ENCODE data around the gene SSU72.
"Not testable (repeated sequence)": the region's sequence is repeated elsewhere in the genome, so short reads cannot be mapped to it uniquely, and the experiment has no call there.

The SSU72 gene

GRCh38 chr1:1535201-1536018 lies 39.3 kb downstream of the SSU72 start:
- Histone ChIP-seq H4K20me1 (ENCODE audit: insufficient read depth) (no peaks in the 10 kb centered on the region), H3K4me1 (ENCODE audit: low read depth, poor library complexity, severe bottlenecking) (no peaks in the 10 kb centered on the region), H2AFZ (ENCODE audit: low read depth) (no peak overlapping the region), H3K4me3 (IDR thresholded peaks at IDR 0.05; ENCODE audit: insufficient read depth, low read depth, low read length) (no peak overlapping the region), H3K36me3 (ENCODE audit: insufficient read depth) (no peaks in the 10 kb centered on the region), H3K4me2 (no peak overlapping the region), H3K27me3 (ENCODE audit: insufficient read depth, low read depth) (no peaks in the 10 kb centered on the region), H3K9ac (no peak overlapping the region), H3K79me2 (ENCODE audit: insufficient read depth, low read depth) (no peaks in the 10 kb centered on the region), H3K27ac (no peak overlapping the region)
- TF ChIP-seq, protein P1, sequence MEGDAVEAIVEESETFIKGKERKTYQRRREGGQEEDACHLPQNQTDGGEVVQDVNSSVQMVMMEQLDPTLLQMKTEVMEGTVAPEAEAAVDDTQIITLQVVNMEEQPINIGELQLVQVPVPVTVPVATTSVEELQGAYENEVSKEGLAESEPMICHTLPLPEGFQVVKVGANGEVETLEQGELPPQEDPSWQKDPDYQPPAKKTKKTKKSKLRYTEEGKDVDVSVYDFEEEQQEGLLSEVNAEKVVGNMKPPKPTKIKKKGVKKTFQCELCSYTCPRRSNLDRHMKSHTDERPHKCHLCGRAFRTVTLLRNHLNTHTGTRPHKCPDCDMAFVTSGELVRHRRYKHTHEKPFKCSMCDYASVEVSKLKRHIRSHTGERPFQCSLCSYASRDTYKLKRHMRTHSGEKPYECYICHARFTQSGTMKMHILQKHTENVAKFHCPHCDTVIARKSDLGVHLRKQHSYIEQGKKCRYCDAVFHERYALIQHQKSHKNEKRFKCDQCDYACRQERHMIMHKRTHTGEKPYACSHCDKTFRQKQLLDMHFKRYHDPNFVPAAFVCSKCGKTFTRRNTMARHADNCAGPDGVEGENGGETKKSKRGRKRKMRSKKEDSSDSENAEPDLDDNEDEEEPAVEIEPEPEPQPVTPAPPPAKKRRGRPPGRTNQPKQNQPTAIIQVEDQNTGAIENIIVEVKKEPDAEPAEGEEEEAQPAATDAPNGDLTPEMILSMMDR (conservative IDR thresholded peaks at IDR 0.05; ENCODE audit: low read depth, low read length): no peak

DNA sequence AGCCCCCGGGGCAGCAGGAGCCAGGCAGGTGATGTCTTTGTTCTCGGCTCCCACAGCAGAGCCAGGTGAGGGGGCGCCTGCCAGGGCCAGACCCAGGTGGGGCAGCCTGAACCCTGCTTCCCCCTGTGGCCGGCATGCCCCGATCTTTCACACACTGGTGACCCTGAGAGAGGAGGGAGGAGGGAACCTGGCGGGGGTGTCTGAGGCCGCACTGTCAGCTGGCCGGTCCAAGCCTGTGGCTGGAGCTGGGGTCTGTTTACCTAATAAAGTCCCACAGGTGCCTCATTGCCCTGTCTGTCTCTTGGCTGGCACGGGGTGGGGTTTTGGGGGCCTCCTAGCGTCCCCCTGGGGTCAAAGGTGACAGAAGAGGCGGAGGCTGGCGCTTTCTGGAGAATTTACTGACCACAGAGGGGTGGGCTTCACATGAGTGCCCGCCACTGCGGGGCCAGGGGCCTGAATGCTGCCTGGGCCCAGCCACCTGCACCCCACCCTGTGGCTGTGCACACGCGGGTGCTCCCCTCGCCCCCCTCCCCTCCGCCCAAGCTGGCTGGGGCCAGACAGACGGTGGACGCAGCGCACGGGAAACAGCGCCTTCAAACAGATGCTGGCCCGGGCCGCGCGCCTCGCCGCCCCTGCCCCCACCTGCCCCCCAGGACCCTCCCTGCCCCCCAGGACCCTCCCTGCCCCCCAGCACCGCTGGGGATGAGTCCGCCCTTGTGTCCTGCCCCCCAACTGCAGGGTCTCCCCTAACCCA lies 40.1 kb downstream of the SSU72 start:
- no peaks in the 10 kb centered on the region for H3K27me3 ChIP-seq (ENCODE audit: insufficient read depth, low read depth)
- no peak overlapping the region for H3K4me3 ChIP-seq (IDR thresholded peaks at IDR 0.05; ENCODE audit: insufficient read depth, low read depth, low read length)
- H3K4me1 ChIP-seq (ENCODE audit: low read depth, poor library complexity, severe bottlenecking): no peaks in the 10 kb centered on the region
- TF ChIP-seq, protein P1 (conservative IDR thresholded peaks at IDR 0.05; ENCODE audit: low read depth, low read length): no peak
- no peak overlapping the region for H2AFZ ChIP-seq (ENCODE audit: low read depth)
- H3K4me2 ChIP-seq: no peak overlapping the region
- H4K20me1 ChIP-seq (ENCODE audit: insufficient read depth): no peaks in the 10 kb centered on the region
- H3K27ac ChIP-seq: no peak overlapping the region
- H3K79me2 ChIP-seq (ENCODE audit: insufficient read depth, low read depth): no peaks in the 10 kb centered on the region
- no peak overlapping the region for H3K9ac ChIP-seq
- H3K36me3 ChIP-seq (ENCODE audit: insufficient read depth): no peaks in the 10 kb centered on the region

DNA sequence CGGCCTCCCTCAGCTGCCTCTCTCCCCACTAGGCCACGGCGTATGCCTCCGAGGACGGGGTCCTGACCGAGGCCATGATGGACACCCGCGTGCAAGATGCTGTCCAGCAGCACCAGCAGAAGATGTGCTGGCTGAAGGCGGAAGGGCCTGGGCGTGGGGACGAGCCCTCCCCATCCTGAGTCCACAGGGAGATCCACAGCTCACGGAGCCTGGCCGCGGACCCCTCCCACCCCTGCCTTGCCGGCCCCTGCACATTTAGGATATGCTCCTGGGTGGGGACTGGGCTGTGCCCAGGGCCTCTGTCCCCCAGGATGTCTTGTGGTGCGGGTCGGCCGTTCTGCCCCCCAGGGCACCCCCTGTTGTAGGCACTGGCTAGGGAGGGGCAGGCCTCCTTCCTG lies 40.8 kb downstream of the SSU72 start:
- not testable (repeated sequence) for H3K9ac ChIP-seq; H4K20me1 ChIP-seq (ENCODE audit: insufficient read depth); H3K4me2 ChIP-seq; H3K27ac ChIP-seq; H2AFZ ChIP-seq (ENCODE audit: low read depth); H3K4me3 ChIP-seq (IDR thresholded peaks at IDR 0.05; ENCODE audit: insufficient read depth, low read depth, low read length); H3K4me1 ChIP-seq (ENCODE audit: low read depth, poor library complexity, severe bottlenecking); H3K79me2 ChIP-seq (ENCODE audit: insufficient read depth, low read depth); H3K27me3 ChIP-seq (ENCODE audit: insufficient read depth, low read depth); H3K36me3 ChIP-seq (ENCODE audit: insufficient read depth)

GRCh38 chr1:1533176-1533893 lies 41.3 kb downstream of the SSU72 start:
- not testable (repeated sequence) for H2AFZ ChIP-seq (ENCODE audit: low read depth); H3K4me3 ChIP-seq (IDR thresholded peaks at IDR 0.05; ENCODE audit: insufficient read depth, low read depth, low read length); H3K79me2 ChIP-seq (ENCODE audit: insufficient read depth, low read depth); H3K27ac ChIP-seq; H3K4me1 ChIP-seq (ENCODE audit: low read depth, poor library complexity, severe bottlenecking); H3K27me3 ChIP-seq (ENCODE audit: insufficient read depth, low read depth); H3K9ac ChIP-seq; H4K20me1 ChIP-seq (ENCODE audit: insufficient read depth); H3K36me3 ChIP-seq (ENCODE audit: insufficient read depth); H3K4me2 ChIP-seq

DNA sequence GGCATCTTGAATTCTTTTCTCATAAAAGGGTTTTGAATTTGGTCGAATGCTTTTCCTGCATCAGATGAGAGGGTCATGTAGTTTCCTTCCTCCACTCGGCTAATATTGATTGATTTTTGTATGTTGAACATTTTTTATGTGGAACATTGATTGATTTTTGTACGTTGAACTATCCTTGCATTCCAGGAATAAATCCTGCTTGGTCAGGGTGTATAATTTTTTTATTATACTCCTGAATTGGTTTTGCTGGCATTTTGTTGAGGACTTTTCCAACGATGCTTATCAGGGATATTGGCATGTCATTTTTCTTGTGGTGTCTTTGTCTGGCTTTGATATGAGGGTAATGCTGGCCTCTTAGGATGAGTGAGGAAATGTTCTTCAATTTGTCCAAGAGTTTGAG lies 42.7 kb downstream of the SSU72 start:
- Histone ChIP-seq H3K27ac (no peak overlapping the region), H3K4me3 (IDR thresholded peaks at IDR 0.05; ENCODE audit: insufficient read depth, low read depth, low read length) (no peak overlapping the region), H3K36me3 (ENCODE audit: insufficient read depth) (peaks cover 6% of the 10 kb centered on the region; the same call in 1 of the 2 replicates), H3K4me1 (ENCODE audit: low read depth, poor library complexity, severe bottlenecking) (no peaks in the 10 kb centered on the region), H3K9ac (no peak overlapping the region), H3K4me2 (no peak overlapping the region), H3K79me2 (ENCODE audit: insufficient read depth, low read depth) (no peaks in the 10 kb centered on the region), H2AFZ (ENCODE audit: low read depth) (no peak overlapping the region), H3K27me3 (ENCODE audit: insufficient read depth, low read depth) (no peaks in the 10 kb centered on the region), H4K20me1 (ENCODE audit: insufficient read depth) (no peaks in the 10 kb centered on the region)
- TF ChIP-seq, protein P1 (conservative IDR thresholded peaks at IDR 0.05; ENCODE audit: low read depth, low read length): no peak
